Hepatocyte (in vitro differentiated cells): Measurements from ENCODE around the gene IPPK. TPM values are rescaled to one million over a fixed set of nuclear protein-coding genes. Genes with fewer than 3 reads are reported as not detected.

Experiments used
- DNase-seq: peaks from one replicate; pipeline ENCODE4 v3.0.0-alpha.2; 2016; ENCODE audit warnings: low spot score
- H2AFZ ChIP-seq: fragments of 200-600 bp; sonication (generic); 2 replicates; pipeline ENCODE4 v1.6.0; 2016; ENCODE audit warnings: antibody characterized with exemption, mild to moderate bottlenecking
- H3K27ac ChIP-seq: fragments of 200-600 bp; sonication (generic); 2 replicates; pipeline ENCODE4 v1.5.1; 2016; ENCODE audit warnings: mild to moderate bottlenecking
- H3K27me3 ChIP-seq: fragments of 200-600 bp; sonication (generic); 2 replicates; pipeline ENCODE4 v1.6.1; 2016
- H3K36me3 ChIP-seq: fragments of 200-600 bp; sonication (generic); replicated peaks from 2 replicates; pipeline ENCODE4 v1.5.1; 2016; ENCODE audit warnings: low read depth; ENCODE audit not compliant: insufficient read depth
- H3K4me1 ChIP-seq: fragments of 200-600 bp; sonication (generic); 2 replicates; pipeline ENCODE4 v1.5.1; 2016; ENCODE audit warnings: mild to moderate bottlenecking, moderate library complexity; ENCODE audit not compliant: insufficient read depth
- H3K4me2 ChIP-seq: fragments of 200-600 bp; sonication (generic); 2 replicates; pipeline ENCODE4 v1.6.0; 2016
- H3K4me3 ChIP-seq: fragments of 200-600 bp; sonication (generic); 2 replicates; pipeline ENCODE4 v1.5.1; 2016; ENCODE audit warnings: mild to moderate bottlenecking
- H3K79me2 ChIP-seq: fragments of 200-600 bp; sonication (generic); 2 replicates; pipeline ENCODE4 v1.6.0; 2017; ENCODE audit warnings: mild to moderate bottlenecking
- H3K9me2 ChIP-seq: fragments of 200-600 bp; sonication (generic); replicated peaks from 2 replicates; pipeline ENCODE4 v1.6.0; 2017; ENCODE audit warnings: mild to moderate bottlenecking; ENCODE audit not compliant: insufficient read depth
- H3K9me3 ChIP-seq: fragments of 200-600 bp; sonication (generic); 2 replicates; pipeline ENCODE4 v1.5.1; 2016; ENCODE audit warnings: low read depth, mild to moderate bottlenecking
- H4K20me1 ChIP-seq: fragments of 200-600 bp; sonication (generic); 2 replicates; pipeline ENCODE4 v1.6.0; 2016; ENCODE audit warnings: mild to moderate bottlenecking; ENCODE audit not compliant: insufficient read depth, poor library complexity, severe bottlenecking
- CTCF ChIP-seq: fragments of 200-600 bp; sonication (generic); IDR thresholded peaks from 2 replicates; pipeline ENCODE4 v1.5.1; 2016; ENCODE audit warnings: antibody characterized with exemption, mild to moderate bottlenecking; ENCODE audit not compliant: poor library complexity
- EZH2 ChIP-seq: fragments of 200-600 bp; sonication (generic); IDR thresholded peaks from 2 replicates; pipeline ENCODE4 v1.6.1; 2016; ENCODE audit warnings: antibody characterized with exemption, mild to moderate bottlenecking, borderline replicate concordance
- EZH2phosphoT487 ChIP-seq: fragments of 200-600 bp; sonication (generic); IDR thresholded peaks from one replicate; pipeline ENCODE4 v1.6.1; 2018; ENCODE audit warnings: antibody characterized with exemption, mild to moderate bottlenecking, low read depth, moderate library complexity; ENCODE audit not compliant: unreplicated experiment, severe bottlenecking
- WGBS: methylation state at CpG from one replicate; pipeline ENCODE4 v1.1.6; 2016; ENCODE audit warnings: low lambda C conversion rate; ENCODE audit errors: missing lambda C conversion rate; 5-methylcytosine and 5-hydroxymethylcytosine counted together
- polyA plus RNA-seq: library from polyadenylated mRNA; unstranded; fragments of >200 nt; fragmentation: Nextera tagmentation; extraction: Ambion mirVana; gene quantifications from 2 replicates; pipeline ENCODE4 v1.2.1, GENCODE V29; 2016
- total RNA-seq: library from RNA; depleted of rRNA; stranded (reverse); fragments of >200 nt; gene quantifications from 2 replicates; pipeline ENCODE4 v1.2.3, GENCODE V29; 2014

IPPK gene
- total and polyA plus RNA-seq, 2 experiments from 2014 or later, result 8.5 to 15.6 TPM

GRCh38 chr9:92612292-92612691, 57.6 kb downstream of the IPPK start:
- Histone ChIP-seq H2AFZ (no peak overlapping the region), H3K9me3 (no peaks in the 10 kb centered on the region), H3K79me2 (no peaks in the 10 kb centered on the region), H3K4me2 (no peak overlapping the region), H3K4me1 (peaks cover 6% of the 10 kb centered on the region), H3K9me2 (no peaks in the 10 kb centered on the region), H3K27me3 (no peaks in the 10 kb centered on the region), H3K4me3 (no peak overlapping the region), H4K20me1 (no peaks in the 10 kb centered on the region), H3K36me3 (no peaks in the 10 kb centered on the region), H3K27ac (no peak overlapping the region)
- DNase-seq, result no peak
- 96% methylated on average over 5 of the region's 5 CpGs for WGBS
- no peak for TF ChIP-seq CTCF
- no peak for TF ChIP-seq EZH2
- no peak for TF ChIP-seq EZH2phosphoT487

- Histone ChIP-seq H3K9me3 (no peaks in the 10 kb centered on the region), H2AFZ (no peak overlapping the region), H3K79me2 (no peaks in the 10 kb centered on the region), H3K27ac (no peak overlapping the region), H3K4me1 (peaks cover 6% of the 10 kb centered on the region), H3K4me2 (no peak overlapping the region), H3K4me3 (no peak overlapping the region), H3K27me3 (no peaks in the 10 kb centered on the region), H3K9me2 (no peaks in the 10 kb centered on the region), H4K20me1 (no peaks in the 10 kb centered on the region), H3K36me3 (no peaks in the 10 kb centered on the region)
- 94% methylated on average over 10 of the region's 10 CpGs for WGBS
- DNase-seq, result no peak
- TF ChIP-seq EZH2 (no peak), EZH2phosphoT487 (no peak), CTCF (no peak)
Observed at GRCh38 chr9:92611621-92612285, 58.2 kb downstream of the IPPK start.

GRCh38 chr9:92610470-92611420, 59.2 kb downstream of the IPPK start:
- TF ChIP-seq EZH2phosphoT487 (no peak), EZH2 (no peak), CTCF (no peak)
- Histone ChIP-seq H2AFZ (no peak overlapping the region), H3K4me3 (no peak overlapping the region), H4K20me1 (no peaks in the 10 kb centered on the region), H3K36me3 (no peaks in the 10 kb centered on the region), H3K27ac (no peak overlapping the region), H3K79me2 (no peaks in the 10 kb centered on the region), H3K27me3 (no peaks in the 10 kb centered on the region), H3K9me3 (no peaks in the 10 kb centered on the region), H3K4me2 (no peak overlapping the region), H3K4me1 (peaks cover 5% of the 10 kb centered on the region), H3K9me2 (no peaks in the 10 kb centered on the region)
- WGBS, result 96% methylated on average over 32 of the region's 32 CpGs
- no peak for DNase-seq
